Fibroblast of pulmonary artery (primary cell): ENCODE results near the gene RBBP8.

ENCODE experiments used
- DNase-seq: peaks from one replicate; pipeline ENCODE4 v3.0.0-alpha.2; 2010; ENCODE audit warnings: low read depth
- H3K4me3 ChIP-seq: replicated peaks from 2 replicates; pipeline ENCODE4 v1.5.1; 2011; ENCODE audit warnings: low read depth, mild to moderate bottlenecking, control low read depth, low read length, moderate library complexity
- TF ChIP-seq, protein P1 (sequence below): IDR thresholded peaks from 2 replicates; pipeline ENCODE4 v1.5.1; 2011; ENCODE audit warnings: mild to moderate bottlenecking, control low read depth, low read length, inconsistent platforms; ENCODE audit errors: missing control alignments

Gene RBBP8

DNA sequence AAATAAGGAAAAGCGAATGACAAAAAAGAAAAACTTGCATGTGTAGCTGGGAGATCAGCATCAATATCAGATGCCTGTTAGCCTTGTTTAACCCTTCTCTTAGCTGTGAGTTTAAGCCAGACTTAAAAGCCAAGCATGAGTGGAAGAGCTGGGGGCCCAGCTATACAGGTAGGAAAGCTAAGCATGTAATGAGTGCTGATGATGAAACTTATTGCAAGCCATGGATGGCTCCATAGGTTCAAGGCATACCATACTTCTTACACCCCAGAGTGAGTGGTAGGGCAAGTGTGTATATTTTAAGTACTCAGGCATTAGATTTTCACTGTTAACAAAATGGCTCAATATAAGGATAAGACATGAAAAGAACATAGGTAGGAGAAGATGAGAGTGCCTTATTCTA, 28.0 kb downstream of the RBBP8 start:
- no peak overlapping the region for H3K4me3 ChIP-seq
- TF ChIP-seq, protein P1, sequence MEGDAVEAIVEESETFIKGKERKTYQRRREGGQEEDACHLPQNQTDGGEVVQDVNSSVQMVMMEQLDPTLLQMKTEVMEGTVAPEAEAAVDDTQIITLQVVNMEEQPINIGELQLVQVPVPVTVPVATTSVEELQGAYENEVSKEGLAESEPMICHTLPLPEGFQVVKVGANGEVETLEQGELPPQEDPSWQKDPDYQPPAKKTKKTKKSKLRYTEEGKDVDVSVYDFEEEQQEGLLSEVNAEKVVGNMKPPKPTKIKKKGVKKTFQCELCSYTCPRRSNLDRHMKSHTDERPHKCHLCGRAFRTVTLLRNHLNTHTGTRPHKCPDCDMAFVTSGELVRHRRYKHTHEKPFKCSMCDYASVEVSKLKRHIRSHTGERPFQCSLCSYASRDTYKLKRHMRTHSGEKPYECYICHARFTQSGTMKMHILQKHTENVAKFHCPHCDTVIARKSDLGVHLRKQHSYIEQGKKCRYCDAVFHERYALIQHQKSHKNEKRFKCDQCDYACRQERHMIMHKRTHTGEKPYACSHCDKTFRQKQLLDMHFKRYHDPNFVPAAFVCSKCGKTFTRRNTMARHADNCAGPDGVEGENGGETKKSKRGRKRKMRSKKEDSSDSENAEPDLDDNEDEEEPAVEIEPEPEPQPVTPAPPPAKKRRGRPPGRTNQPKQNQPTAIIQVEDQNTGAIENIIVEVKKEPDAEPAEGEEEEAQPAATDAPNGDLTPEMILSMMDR = no peak
- no peak for DNase-seq

DNA sequence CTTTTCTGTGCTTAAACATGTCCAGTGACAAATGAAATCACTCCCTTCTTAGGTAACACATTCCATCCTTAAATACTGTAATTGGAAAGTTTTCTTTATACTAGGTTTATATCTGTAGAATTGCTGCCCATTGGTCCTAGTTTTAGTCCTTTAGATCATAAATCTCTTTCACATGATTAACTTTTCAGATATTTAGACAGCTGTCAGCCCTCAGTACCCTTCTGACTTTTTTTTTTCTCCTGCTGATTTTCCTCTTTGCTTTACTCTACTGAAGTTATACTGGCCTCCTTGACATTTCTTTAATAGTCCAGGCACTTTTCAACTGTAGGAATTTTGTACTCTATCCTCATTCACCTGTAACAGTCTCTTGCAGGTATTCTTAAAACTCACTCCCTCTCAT, 28.9 kb downstream of the RBBP8 start:
- no peak overlapping the region for H3K4me3 ChIP-seq
- DNase-seq = no peak
- TF ChIP-seq, protein P1 = no peak

DNA sequence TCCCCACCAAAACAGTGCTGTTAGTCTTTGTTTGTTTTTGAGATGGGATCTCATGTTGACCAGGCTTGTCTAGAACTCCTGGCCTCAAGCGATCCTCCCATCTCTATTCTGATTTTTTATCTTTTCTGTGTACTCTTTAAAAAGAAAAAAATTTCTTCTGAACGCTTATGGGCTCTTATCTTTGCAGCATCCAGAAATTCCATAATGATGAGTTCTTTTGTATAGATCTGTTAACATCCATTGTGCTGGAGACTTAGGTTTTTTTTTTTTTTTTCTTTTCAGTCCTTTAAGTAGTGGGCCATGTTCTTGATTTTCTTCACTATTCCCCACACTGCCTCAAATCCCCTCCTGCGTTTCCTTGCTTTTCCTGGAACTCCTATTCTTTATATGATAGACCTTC, 31.0 kb downstream of the RBBP8 start:
- TF ChIP-seq, protein P1 = no peak
- peak; percentile 21 for DNase-seq
- H3K4me3 ChIP-seq = no peak overlapping the region

DNA sequence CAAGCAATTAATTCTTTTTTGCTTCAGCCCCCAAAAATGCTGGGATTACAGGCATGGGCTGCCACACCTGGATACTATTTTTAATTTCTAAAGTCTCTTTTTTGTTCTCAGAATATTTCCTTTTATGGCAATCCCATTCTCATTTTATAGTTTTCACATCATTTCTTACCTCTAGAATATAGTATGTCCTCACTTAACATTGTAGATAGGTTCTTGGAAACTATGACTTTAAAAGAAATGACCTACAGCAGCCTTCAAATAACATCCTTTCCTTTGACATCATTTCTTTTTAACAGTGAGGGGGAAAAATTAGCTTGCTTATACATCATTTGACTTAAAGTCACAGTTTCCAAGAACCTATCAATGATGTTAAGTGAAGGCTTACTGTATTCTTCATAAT, 31.6 kb downstream of the RBBP8 start:
- no peak overlapping the region for H3K4me3 ChIP-seq
- DNase-seq = no peak
- TF ChIP-seq, protein P1 = no peak

DNA sequence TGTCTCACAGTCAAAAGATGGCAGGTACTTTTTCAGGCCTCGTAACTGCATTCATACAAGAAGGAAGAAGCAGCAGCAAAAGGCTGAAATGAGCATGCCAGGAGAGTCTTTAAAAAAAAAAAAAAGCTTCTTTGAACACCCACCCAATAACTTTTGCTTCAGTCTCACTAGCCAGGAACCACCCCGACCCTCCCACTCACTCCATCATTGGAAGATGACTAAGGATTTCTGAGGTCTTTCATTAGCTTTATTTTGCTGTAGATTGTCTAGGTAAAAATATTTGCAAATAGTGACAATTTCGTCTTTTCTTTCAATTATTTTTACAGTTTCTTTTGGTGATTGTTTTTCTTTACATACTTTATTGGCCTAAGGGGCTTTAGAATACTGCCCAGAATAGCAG, 37.9 kb downstream of the RBBP8 start:
- DNase-seq = peak; percentile 27
- TF ChIP-seq, protein P1 = no peak
- no peak overlapping the region for H3K4me3 ChIP-seq

DNA sequence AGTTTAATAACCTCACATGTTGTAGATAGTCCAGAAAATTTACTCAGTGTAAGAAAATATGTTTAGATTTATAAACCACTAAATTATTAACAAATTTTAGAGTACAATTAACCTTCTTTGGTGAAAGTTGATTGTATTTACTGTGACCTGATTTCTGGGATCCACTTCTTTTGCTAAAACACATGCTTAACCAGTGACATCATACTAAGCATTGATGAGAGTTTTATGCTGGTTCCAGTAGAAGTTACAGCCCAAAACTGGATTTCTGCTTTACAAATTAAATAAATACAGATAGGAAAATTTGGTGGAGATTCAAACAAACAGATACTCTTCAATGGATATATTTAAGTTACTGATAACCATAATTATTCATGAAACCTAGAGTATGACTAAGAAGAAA, 40.9 kb downstream of the RBBP8 start:
- DNase-seq = no peak
- TF ChIP-seq, protein P1 = no peak

DNA sequence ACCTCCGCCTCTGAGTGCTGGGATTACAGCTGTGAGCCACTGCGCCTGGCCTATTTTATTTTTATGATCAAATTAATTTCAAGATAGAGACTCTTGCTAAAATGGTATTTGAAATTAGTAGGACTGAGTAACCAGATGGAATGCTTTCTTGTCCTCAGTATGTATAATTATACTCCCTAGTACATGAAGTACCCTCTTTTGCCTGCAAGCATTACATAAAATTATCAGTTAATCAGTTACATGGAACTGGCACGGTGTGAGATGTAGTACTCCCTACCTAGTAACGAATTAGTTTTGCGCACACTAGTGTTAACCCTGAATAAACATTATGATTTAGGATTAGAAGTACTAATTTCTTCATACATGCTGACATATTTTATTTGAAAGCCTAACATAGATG, 41.6 kb downstream of the RBBP8 start:
- no peak overlapping the region for H3K4me3 ChIP-seq
- TF ChIP-seq, protein P1 = no peak
- no peak for DNase-seq

More for the DNA sequence above, 40.9 kb downstream of the RBBP8 start:
- no peak overlapping the region for H3K4me3 ChIP-seq
